ENCODE measurements around the gene PHACTR1. TPM values are rescaled to one million over a fixed set of nuclear protein-coding genes. Genes with fewer than 3 reads are reported as not detected.

The PHACTR1 gene
- total and polyA plus RNA-seq, 9 of the 15 experiments (the other 6 are each of a cell fraction or from before 2014, with no cell fraction given): 11.5 to 32.6 (median 22.0) TPM

DNA sequence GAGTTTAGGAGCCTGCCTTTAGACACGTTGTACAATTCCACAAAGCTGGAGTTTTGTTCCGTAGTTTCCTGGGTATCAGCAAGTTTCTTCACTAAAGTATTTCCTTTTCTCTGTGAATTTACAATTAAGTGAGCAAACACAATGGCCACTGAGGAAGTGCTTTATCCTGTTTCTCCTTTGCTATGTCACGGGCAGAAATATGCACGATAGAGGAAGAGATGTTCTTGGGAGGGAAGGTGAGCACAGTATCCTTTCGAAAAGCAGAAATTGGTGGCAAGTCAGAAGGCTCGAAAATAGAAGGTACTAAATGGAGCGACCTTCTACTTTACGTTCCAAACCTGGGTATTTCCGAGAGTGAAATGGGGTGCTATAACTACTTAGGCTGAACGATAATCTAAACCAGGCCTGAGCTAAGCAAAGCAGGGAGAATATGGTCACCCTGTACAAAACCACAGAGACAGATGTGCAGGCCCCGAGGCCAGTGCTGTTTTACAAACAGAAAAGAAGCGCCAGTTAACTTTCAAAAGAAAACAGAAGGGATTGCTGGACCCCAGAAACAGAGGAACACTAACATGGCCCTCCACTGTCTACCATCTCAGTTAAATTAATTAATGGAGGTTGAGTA, 352.1 kb downstream of the PHACTR1 start:
- no peaks in the 10 kb centered on the region for H3K9me1 ChIP-seq (ENCODE audit: control insufficient read depth, insufficient read depth, low read length)
- DNase-seq (ENCODE audit: extremely low read depth in 1 of 4, low spot score in 3 of 4): no peak
- no peaks in the 10 kb centered on the region for H3K79me2 ChIP-seq (ENCODE audit: control insufficient read depth, insufficient read depth, low read length)
- H3K9me3 ChIP-seq (replicated peaks; ENCODE audit: control insufficient read depth, insufficient read depth, low read depth, low read length): no peaks in the 10 kb centered on the region
- H3K4me1 ChIP-seq (replicated peaks in 1 of 2; ENCODE audit: control insufficient read depth in 2 of 2, insufficient read depth in 2 of 2, low read length in 2 of 2): no peaks in the 10 kb centered on the region
- 2% methylated on average over 12 of the region's 12 CpGs for WGBS (ENCODE audit: insufficient coverage, low coverage, missing lambda C conversion rate)
- no peak for FAIRE-seq
- ChIA-PET POLR2A (no interaction called here), CTCF (ENCODE audit: low intra/inter-chr PET ratio) (no interaction called here)
- TF ChIP-seq PYGO2 (tag; IDR thresholded peaks at IDR 0.05) (no peak), SMAD3 (CRISPR knock-in tag; conservative IDR thresholded peaks at IDR 0.05) (no peak), GABPB1 (CRISPR knock-in tag; IDR thresholded peaks at IDR 0.05) (no peak), RBM22 (IDR thresholded peaks at IDR 0.05; ENCODE audit: low read depth, low read length, poor library complexity, severe bottlenecking) (no peak), DPF2 (IDR thresholded peaks at IDR 0.05) (no peak), JUNB (CRISPR knock-in tag; conservative IDR thresholded peaks at IDR 0.05) (no peak), ZNF668 (CRISPR knock-in tag; IDR thresholded peaks at IDR 0.05) (no peak), ZNF212 (CRISPR knock-in tag; IDR thresholded peaks at IDR 0.05) (no peak), ZNF354B (CRISPR knock-in tag; IDR thresholded peaks at IDR 0.05) (no peak), ILF3 (IDR thresholded peaks at IDR 0.05; ENCODE audit: borderline replicate concordance) (no peak), ZNF445 (CRISPR knock-in tag; IDR thresholded peaks at IDR 0.05; ENCODE audit: low read depth) (no peak), BACH1 (tag; IDR thresholded peaks at IDR 0.05) (no peak)
- TF ChIP-seq, protein P1, sequence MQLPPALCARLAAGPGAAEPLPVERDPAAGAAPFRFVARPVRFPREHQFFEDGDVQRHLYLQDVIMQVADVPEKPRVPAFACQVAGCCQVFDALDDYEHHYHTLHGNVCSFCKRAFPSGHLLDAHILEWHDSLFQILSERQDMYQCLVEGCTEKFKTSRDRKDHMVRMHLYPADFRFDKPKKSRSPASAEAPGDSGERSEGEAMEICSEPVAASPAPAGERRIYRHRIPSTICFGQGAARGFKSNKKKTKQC (CRISPR knock-in tag; IDR thresholded peaks at IDR 0.05): no peak
- H3K36me3 ChIP-seq (ENCODE audit: control insufficient read depth, insufficient read depth, low read length): no peaks in the 10 kb centered on the region
- no peak overlapping the region for H3K4me2 ChIP-seq (ENCODE audit: insufficient read depth, low read length)
- ATAC-seq: no peak
- no peaks in the 10 kb centered on the region; a peak in 1 of 5 replicates for H3K27me3 ChIP-seq (ENCODE audit: control insufficient read depth in 2 of 2, insufficient read depth in 2 of 2, low read length in 2 of 2)
- in situ Hi-C loops (cut with MboI) (no loop called here), intact Hi-C loops (cut with micrococcal nuclease) (no loop called here)
- no peak overlapping the region for H3K9ac ChIP-seq (ENCODE audit: insufficient read depth in 1 of 2, low read depth in 2 of 2, low read length in 2 of 2)
- no peak overlapping the region for H3K27ac ChIP-seq (ENCODE audit: extremely low read depth, low read depth, low read length)
- BruUV-seq (replicated peaks): no TSS peak
- no peak overlapping the region for H3K4me3 ChIP-seq
- no peak overlapping the region for H2AFZ ChIP-seq (ENCODE audit: low read depth, low read length)
- no peaks in the 10 kb centered on the region for H4K20me1 ChIP-seq (replicated peaks; ENCODE audit: control insufficient read depth, insufficient read depth, low read length)
